Activated naive CD4-positive, alpha-beta T cell treated with anti-CD3 and anti-CD28 coated beads for 36 hours (primary cell): ENCODE measurements around the gene DSG1. TPM values are rescaled to one million over a fixed set of nuclear protein-coding genes. Genes with fewer than 3 reads are reported as not detected.

Experiments used
- CTCF ChIA-PET: fragments of 350-600 bp; sonication (Branson Sonifier 250); formaldehyde crosslinking; loops from one replicate; lab custom pipeline; 2021; ENCODE audit warnings: antibody characterized with exemption; lab: Charles Lee
- DNase-seq: peaks from one replicate; pipeline ENCODE4 v3.0.0-alpha.2; 2020
- H3K27ac Mint-ChIP-seq: one replicate; pipeline ENCODE4 v1.8.0; 2021; ENCODE audit warnings: mild to moderate bottlenecking, mixed read lengths
- H3K27me3 Mint-ChIP-seq: one replicate; pipeline ENCODE4 v1.8.0; 2021; ENCODE audit warnings: low read depth, mixed read lengths
- H3K36me3 Mint-ChIP-seq: one replicate; pipeline ENCODE4 v1.8.0; 2021; ENCODE audit warnings: low read depth, mixed read lengths
- H3K4me1 Mint-ChIP-seq: one replicate; pipeline ENCODE4 v1.8.0; 2021; ENCODE audit warnings: low read depth, mixed read lengths
- H3K4me3 Mint-ChIP-seq: one replicate; pipeline ENCODE4 v1.8.0; 2021; ENCODE audit warnings: mild to moderate bottlenecking, moderate library complexity, mixed read lengths
- H3K9me3 Mint-ChIP-seq: one replicate; pipeline ENCODE4 v1.8.0; 2021; ENCODE audit warnings: mixed read lengths
- intact Hi-C: fragments of 100-400 bp; cut with micrococcal nuclease; formaldehyde crosslinking; loops from one replicate; pipeline ENCODE4 v1.15.1; 2023
- total RNA-seq, 2 experiments: library from RNA; stranded (reverse); gene quantifications; one replicate each; pipeline ENCODE4 v1.2.3, GENCODE V29; 2021

The DSG1 gene
- total RNA-seq, 2 experiments from 2014 or later, result not detected

GRCh38 chr18:31401156-31402025 is 83.4 kb downstream of the DSG1 start:
- no peaks in the 10 kb centered on the region for H3K9me3 Mint-ChIP-seq
- intact Hi-C loops, result no loop called here
- no peaks in the 10 kb centered on the region for H3K4me1 Mint-ChIP-seq
- peaks cover 2% of the 10 kb centered on the region for H3K27me3 Mint-ChIP-seq
- no peak overlapping the region for H3K27ac Mint-ChIP-seq
- H3K36me3 Mint-ChIP-seq, result no peaks in the 10 kb centered on the region
- no peak overlapping the region for H3K4me3 Mint-ChIP-seq
- no peak for DNase-seq
- CTCF ChIA-PET, result no interaction called here

DNA sequence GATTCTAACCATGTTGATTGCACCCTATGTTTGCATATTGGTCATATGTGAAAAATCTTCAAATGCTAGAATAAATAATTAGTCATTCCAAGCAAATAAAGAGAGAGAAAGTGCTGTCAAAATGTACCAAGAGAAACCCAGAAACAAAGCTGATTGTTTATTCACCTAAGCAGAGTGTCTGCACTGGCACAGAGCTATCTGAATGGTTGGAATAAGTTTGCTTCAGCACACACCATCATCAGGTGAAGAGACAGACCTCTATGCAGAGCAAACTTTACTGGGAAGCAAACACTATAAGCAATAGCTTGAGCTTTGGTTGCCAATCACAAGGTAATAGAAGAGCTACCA is 84.0 kb downstream of the DSG1 start:
- H3K36me3 Mint-ChIP-seq, result no peaks in the 10 kb centered on the region
- DNase-seq, result no peak
- H3K4me1 Mint-ChIP-seq, result no peaks in the 10 kb centered on the region
- CTCF ChIA-PET, result interaction anchor here (0.6 kb wide), 1 partner anchor 430 kb away, joined by 3 read pairs; no protein-coding TSS in a partner anchor
- H3K27me3 Mint-ChIP-seq, result peaks cover 2% of the 10 kb centered on the region
- no peak overlapping the region for H3K27ac Mint-ChIP-seq
- no peaks in the 10 kb centered on the region for H3K9me3 Mint-ChIP-seq
- no peak overlapping the region for H3K4me3 Mint-ChIP-seq
- intact Hi-C loops, result no loop called here

GRCh38 chr18:31403409-31403808 is 85.4 kb downstream of the DSG1 start:
- Mint-ChIP-seq H3K27me3 (peaks cover 2% of the 10 kb centered on the region), H3K36me3 (no peaks in the 10 kb centered on the region), H3K27ac (no peak overlapping the region), H3K4me1 (no peaks in the 10 kb centered on the region), H3K9me3 (no peaks in the 10 kb centered on the region), H3K4me3 (no peak overlapping the region)
- intact Hi-C loops, result no loop called here
- no peak for DNase-seq
- CTCF ChIA-PET, result no interaction called here

Other genes with a start within 250 kb of the DSG1 start
- gene DSC2, start 215.7 kb upstream of the DSG1 start, total RNA-seq, result under 1 TPM in 1 of 2 experiments, not detected in 1; 0.02 TPM
- under 1 TPM; 0.20 to 0.24 TPM for gene DSC1, start 155.3 kb upstream of the DSG1 start, total RNA-seq
- not detected for gene DSG4, start 58.6 kb downstream of the DSG1 start, total RNA-seq
- not detected for gene DSG3, start 129.6 kb downstream of the DSG1 start, total RNA-seq
- under 1 TPM; 0.45 to 0.49 TPM for gene DSG2, start 180.0 kb downstream of the DSG1 start, total RNA-seq